GM23338 (cell line): ENCODE data around the gene HYCC2. TPM values are rescaled to one million over a fixed set of nuclear protein-coding genes. Genes with fewer than 3 reads are reported as not detected.
"Not testable (repeated sequence)": the region's sequence is repeated elsewhere in the genome, so short reads cannot be mapped to it uniquely, and the experiment has no call there.

Experiments used
- ATAC-seq: fragments of 200-7000 bp; cut with Tn5 transposase; 3 replicates; pipeline ENCODE4 v1.9.1; 2020
- DNase-seq: peaks from one replicate; pipeline ENCODE4 v3.0.0-alpha.2; 2015; ENCODE audit warnings: low spot score
- H2AFZ ChIP-seq: fragments of 200-600 bp; sonication (generic); 2 replicates; pipeline ENCODE4 v1.8.0; 2016; ENCODE audit warnings: antibody characterized with exemption, mild to moderate bottlenecking, moderate library complexity
- H3F3A ChIP-seq: fragments of 200-600 bp; sonication (generic); replicated peaks from 2 replicates; pipeline ENCODE4 v1.8.0; 2017; ENCODE audit warnings: antibody characterized with exemption, mixed run types, low read depth
- H3K27ac ChIP-seq: fragments of 200-600 bp; sonication (generic); 2 replicates; pipeline ENCODE4 v1.6.1; 2016; ENCODE audit warnings: low read depth
- H3K27me3 ChIP-seq: fragments of 200-600 bp; sonication (generic); 2 replicates; pipeline ENCODE4 v1.8.0; 2016; ENCODE audit warnings: mild to moderate bottlenecking, mixed run types, moderate library complexity; ENCODE audit not compliant: insufficient read depth
- H3K36me3 ChIP-seq: fragments of 200-600 bp; sonication (generic); 2 replicates; pipeline ENCODE4 v1.8.0; 2016; ENCODE audit warnings: mild to moderate bottlenecking; ENCODE audit not compliant: insufficient read depth
- H3K4me1 ChIP-seq: fragments of 200-600 bp; sonication (generic); 2 replicates; pipeline ENCODE4 v1.8.0; 2016; ENCODE audit warnings: mild to moderate bottlenecking, moderate library complexity; ENCODE audit not compliant: insufficient read depth
- H3K4me2 ChIP-seq: fragments of 200-600 bp; sonication (generic); 2 replicates; pipeline ENCODE4 v1.7.1; 2017; ENCODE audit warnings: mixed run types
- H3K4me3 ChIP-seq: fragments of 200-600 bp; sonication (generic); 2 replicates; pipeline ENCODE4 v1.6.1; 2016; ENCODE audit warnings: mixed run types
- H3K79me2 ChIP-seq: fragments of 200-600 bp; sonication (generic); replicated peaks from 2 replicates; pipeline ENCODE4 v1.8.0; 2017; ENCODE audit warnings: mild to moderate bottlenecking; ENCODE audit not compliant: insufficient read depth
- H3K9me2 ChIP-seq: fragments of 200-600 bp; sonication (generic); 2 replicates; pipeline ENCODE4 v1.8.0; 2017; ENCODE audit not compliant: insufficient read depth
- H4K20me1 ChIP-seq: fragments of 200-600 bp; sonication (generic); replicated peaks from 2 replicates; pipeline ENCODE4 v1.8.0; 2017; ENCODE audit warnings: mild to moderate bottlenecking; ENCODE audit not compliant: insufficient read depth
- H3K27ac Mint-ChIP-seq: 2 replicates; pipeline ENCODE4 v1.8.0; 2020; ENCODE audit warnings: inconsistent platforms, mild to moderate bottlenecking, moderate library complexity, mixed read lengths
- H3K27me3 Mint-ChIP-seq: 3 replicates; pipeline ENCODE4 v1.8.0; 2022; ENCODE audit warnings: low read depth, mild to moderate bottlenecking, moderate library complexity, mixed read lengths, inconsistent platforms; ENCODE audit not compliant: insufficient read depth, poor library complexity
- H3K36me3 Mint-ChIP-seq: 3 replicates; pipeline ENCODE4 v1.8.0; 2021; ENCODE audit warnings: low read depth, mild to moderate bottlenecking, inconsistent platforms, moderate library complexity, mixed read lengths
- H3K4me1 Mint-ChIP-seq: 3 replicates; pipeline ENCODE4 v1.8.0; 2020; ENCODE audit warnings: mild to moderate bottlenecking, inconsistent platforms, mixed read lengths
- H3K4me3 Mint-ChIP-seq: 3 replicates; pipeline ENCODE4 v1.8.0; 2021; ENCODE audit warnings: moderate library complexity, mild to moderate bottlenecking, inconsistent platforms, mixed read lengths
- H3K9me3 Mint-ChIP-seq: 3 replicates; pipeline ENCODE4 v1.8.0; 2020; ENCODE audit warnings: moderate library complexity, mild to moderate bottlenecking, inconsistent platforms, mixed read lengths
- CTCF ChIP-seq, 2 experiments: fragments of 200-600 bp in 1 of 2; sonication (generic) in 1 of 2; conservative IDR thresholded peaks; 2 replicates each; pipeline versions ENCODE4 v1.5.1 to v1.6.1; 2016 to 2017; ENCODE audit warnings: antibody characterized with exemption in 2 of 2, low read depth in 2 of 2, mild to moderate bottlenecking in 2 of 2, moderate library complexity in 1 of 2
- polyA plus RNA-seq: library from polyadenylated mRNA; unstranded; fragments of >200 nt; fragmentation: Nextera tagmentation; extraction: Ambion mirVana; gene quantifications from 2 replicates; pipeline ENCODE4 v1.2.1, GENCODE V29; 2016
- total RNA-seq: library from RNA; depleted of rRNA; stranded (reverse); fragments of >200 nt; shearing (Covaris generic); gene quantifications from 2 replicates; pipeline ENCODE4 v1.2.3, GENCODE V29; 2014
- TF ChIP-seq, protein P1 (sequence below): IDR thresholded peaks from 2 replicates; pipeline ENCODE4 v1.6.1; 2016; ENCODE audit warnings: antibody characterized with exemption

The HYCC2 gene
- total and polyA plus RNA-seq, 2 experiments from 2014 or later = 2.4 to 4.8 TPM

- H3K27ac ChIP-seq, H2AFZ ChIP-seq, ATAC-seq, H3F3A ChIP-seq, H3K27me3 ChIP-seq, DNase-seq, H3K4me1 Mint-ChIP-seq, H3K4me3 Mint-ChIP-seq, H3K27ac Mint-ChIP-seq, H3K79me2 ChIP-seq, H3K4me1 ChIP-seq, H3K36me3 ChIP-seq, H4K20me1 ChIP-seq, H3K9me2 ChIP-seq, H3K4me3 ChIP-seq, H3K27me3 Mint-ChIP-seq, H3K4me2 ChIP-seq: not testable (repeated sequence)
- Mint-ChIP-seq H3K36me3 (peaks cover 26% of the 10 kb centered on the region; the same call in 2 of the 3 replicates), H3K9me3 (peaks cover 46% of the 10 kb centered on the region; the same call in 2 of the 3 replicates)
Measured at GRCh38 chr2:201038361-201038760, 33.1 kb downstream of the HYCC2 start.

DNA sequence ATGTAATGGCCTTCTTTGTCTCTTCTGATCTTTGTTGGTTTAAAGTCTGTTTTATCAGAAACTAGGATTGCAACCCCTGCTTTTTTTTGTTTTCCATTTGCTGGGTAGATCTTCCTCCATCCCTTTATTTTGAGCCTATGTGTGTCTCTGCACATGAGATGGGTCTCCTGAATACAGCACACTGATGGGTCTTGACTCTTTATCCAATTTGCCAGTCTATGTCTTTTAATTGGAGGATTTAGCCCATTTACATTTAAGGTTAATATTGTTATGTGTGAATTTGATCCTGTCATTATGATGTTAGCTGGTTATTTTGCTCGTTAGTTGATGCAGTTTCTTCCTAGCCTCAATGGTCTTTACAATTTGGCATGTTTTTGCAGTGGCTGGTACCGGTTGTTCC is 37.1 kb downstream of the HYCC2 start:
- peaks cover 33% of the 10 kb centered on the region; the same call in 2 of the 3 replicates for H3K9me3 Mint-ChIP-seq
- not testable (repeated sequence) for H3K36me3 ChIP-seq, H3K27me3 Mint-ChIP-seq, H3K9me2 ChIP-seq, H4K20me1 ChIP-seq, H3K27ac Mint-ChIP-seq, H3K79me2 ChIP-seq, H3K4me2 ChIP-seq, H3K4me1 ChIP-seq, ATAC-seq, H3K27ac ChIP-seq, H3K4me3 ChIP-seq, H3F3A ChIP-seq, H3K4me1 Mint-ChIP-seq, H3K4me3 Mint-ChIP-seq, H2AFZ ChIP-seq, DNase-seq, H3K27me3 ChIP-seq
- peaks cover 11% of the 10 kb centered on the region; the same call in 2 of the 3 replicates for H3K36me3 Mint-ChIP-seq

DNA sequence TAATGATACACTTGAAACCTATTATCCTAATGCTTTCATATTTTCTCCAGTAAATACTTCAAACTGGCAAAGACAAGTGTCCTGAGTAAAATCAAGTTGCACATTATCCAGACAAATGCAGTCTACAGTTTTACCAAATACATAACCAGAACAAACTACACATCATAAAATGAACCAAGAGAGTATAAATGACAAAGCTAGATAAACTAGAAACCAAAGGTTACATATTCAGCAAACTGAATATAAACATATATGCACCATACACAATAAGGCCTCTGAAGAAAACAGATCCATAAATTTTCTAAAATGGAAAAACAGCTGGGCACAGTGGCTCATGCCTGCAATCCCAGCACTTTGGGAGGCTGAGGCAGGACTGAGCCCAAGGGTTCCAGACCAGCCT is 47.0 kb downstream of the HYCC2 start:
- DNase-seq (no peak), ATAC-seq (no peak)
- Histone ChIP-seq H3K4me2 (no peak overlapping the region), H3K27ac (no peak overlapping the region), H3K4me1 (no peaks in the 10 kb centered on the region), H3F3A (no peaks in the 10 kb centered on the region), H3K36me3 (no peaks in the 10 kb centered on the region), H3K79me2 (0 out of 2 replicates have a peak, but pooled peaks cover 3% of the 10 kb centered on the region), H2AFZ (no peak overlapping the region), H4K20me1 (no peaks in the 10 kb centered on the region; the same call in 1 of the 2 replicates), H3K27me3 (no peaks in the 10 kb centered on the region), H3K4me3 (no peak overlapping the region), H3K9me2 (no peaks in the 10 kb centered on the region)
- Mint-ChIP-seq H3K27ac (no peak overlapping the region), H3K9me3 (peaks cover under 1% of the 10 kb centered on the region; the same call in 1 of the 3 replicates), H3K27me3 (peaks cover 3% of the 10 kb centered on the region), H3K36me3 (no peaks in the 10 kb centered on the region; the same call in 2 of the 3 replicates), H3K4me1 (no peaks in the 10 kb centered on the region), H3K4me3 (no peak overlapping the region)
- no peak for TF ChIP-seq CTCF (conservative IDR thresholded peaks at IDR 0.05; ENCODE audit: low read depth in 2 of 2)
- TF ChIP-seq, protein P1, sequence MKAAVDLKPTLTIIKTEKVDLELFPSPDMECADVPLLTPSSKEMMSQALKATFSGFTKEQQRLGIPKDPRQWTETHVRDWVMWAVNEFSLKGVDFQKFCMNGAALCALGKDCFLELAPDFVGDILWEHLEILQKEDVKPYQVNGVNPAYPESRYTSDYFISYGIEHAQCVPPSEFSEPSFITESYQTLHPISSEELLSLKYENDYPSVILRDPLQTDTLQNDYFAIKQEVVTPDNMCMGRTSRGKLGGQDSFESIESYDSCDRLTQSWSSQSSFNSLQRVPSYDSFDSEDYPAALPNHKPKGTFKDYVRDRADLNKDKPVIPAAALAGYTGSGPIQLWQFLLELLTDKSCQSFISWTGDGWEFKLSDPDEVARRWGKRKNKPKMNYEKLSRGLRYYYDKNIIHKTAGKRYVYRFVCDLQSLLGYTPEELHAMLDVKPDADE = no peak
